ENCODE data around the gene OSMR. TPM values are rescaled to one million over a fixed set of nuclear protein-coding genes. Genes with fewer than 3 reads are reported as not detected.

The OSMR gene
- 40.4 and 46.3 TPM in 2 replicates for polyA plus RNA-seq (2013)

DNA sequence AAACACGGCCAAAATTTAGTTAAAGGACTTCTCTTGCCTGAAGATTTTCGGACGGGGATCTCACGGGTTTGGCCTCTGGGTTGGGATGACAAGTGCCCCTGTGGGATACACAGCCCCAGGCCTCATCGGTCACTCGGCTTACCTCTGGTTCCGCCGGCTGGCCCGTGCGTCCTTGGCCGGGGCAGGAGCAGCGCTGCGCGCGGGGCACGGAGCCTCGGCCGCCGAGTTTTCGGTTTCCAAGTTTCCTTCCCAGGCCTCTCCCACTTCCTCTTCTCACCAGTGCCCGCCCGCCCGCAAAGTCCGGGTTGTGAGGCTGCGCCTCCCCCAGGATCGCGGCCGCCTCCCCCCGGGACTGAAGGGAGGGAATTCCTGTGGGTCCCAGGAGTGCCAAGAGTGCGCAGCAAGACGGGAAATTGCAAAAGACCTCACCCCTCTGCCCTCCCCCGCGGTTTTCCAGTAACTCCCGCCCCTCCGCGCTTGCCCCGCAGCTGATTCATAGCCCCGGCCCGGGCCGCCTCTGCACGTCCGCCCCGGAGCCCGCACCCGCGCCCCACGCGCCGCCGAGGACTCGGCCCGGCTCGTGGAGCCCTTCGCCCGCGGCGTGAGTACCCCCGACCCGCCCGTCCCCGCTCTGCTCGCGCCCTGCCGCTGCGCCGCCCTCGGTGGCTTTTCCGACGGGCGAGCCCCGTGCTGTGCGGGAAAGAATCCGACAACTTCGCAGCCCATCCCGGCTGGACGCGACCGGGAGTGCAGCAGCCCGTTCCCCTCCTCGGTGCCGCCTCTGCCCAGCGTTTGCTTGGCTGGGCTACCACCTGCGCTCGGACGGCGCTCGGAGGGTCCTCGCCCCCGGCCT is at the start of gene OSMR:
Gene OSMR (plus strand): TSS at position 487 of the 853 bp plus-strand sequence. CDS start 23,033 bp downstream, outside the sequence.
- H2BK120ac ChIP-seq (ENCODE audit: insufficient read depth, low read length, poor library complexity): peak within 1 kb of the TSS; percentile 84
- peak; percentile 93 for DNase-seq
- no CpG with 5 or more reads among the region's 89 CpGs for WGBS (ENCODE audit: extremely low coverage, insufficient coverage, insufficient read length)

DNA sequence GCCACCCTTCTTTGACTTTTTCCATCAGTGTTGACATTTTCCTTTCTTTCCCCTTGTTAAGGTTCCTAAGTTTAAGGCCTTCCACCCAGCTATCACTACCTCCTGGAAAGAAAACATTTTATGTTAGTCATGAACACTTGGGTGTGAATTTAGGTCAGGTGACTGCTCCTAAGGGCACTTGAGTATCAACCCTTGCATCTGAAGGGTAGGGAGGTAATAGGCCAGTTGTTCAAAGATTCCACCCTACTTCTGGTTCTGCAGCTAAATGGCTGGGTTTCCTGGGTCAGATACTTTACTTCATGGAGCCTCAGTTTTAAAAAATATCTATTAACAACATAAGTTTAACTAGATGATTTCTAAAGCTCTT is 49.1 kb upstream of the OSMR start:
- H4K8ac ChIP-seq (ENCODE audit: low read depth, low read length): no peak overlapping the region
- H3K4me1 ChIP-seq (ENCODE audit: control insufficient read depth in 1 of 2, insufficient read depth in 2 of 2, low read length in 2 of 2): no peaks in the 10 kb centered on the region
- H3K27me3 ChIP-seq (ENCODE audit: insufficient read depth, low read length): no peaks in the 10 kb centered on the region
- no peak overlapping the region for H3K4me3 ChIP-seq (ENCODE audit: low read depth, low read length)
- H2AFZ ChIP-seq (ENCODE audit: insufficient read depth, low read length, poor library complexity): no peak overlapping the region
- no peak overlapping the region for H2BK120ac ChIP-seq (ENCODE audit: insufficient read depth, low read length, poor library complexity)
- no peak overlapping the region for H2BK12ac ChIP-seq (ENCODE audit: low read length)
- H3K18ac ChIP-seq (ENCODE audit: low read length): no peak overlapping the region
- no peaks in the 10 kb centered on the region for H3K79me1 ChIP-seq (ENCODE audit: low read length)
- H3K9me3 ChIP-seq (ENCODE audit: insufficient read depth, low read depth, low read length): peaks cover 2% of the 10 kb centered on the region
- DNase-seq: no peak
- H3K23ac ChIP-seq (ENCODE audit: low read length): no peak overlapping the region
- H3K4ac ChIP-seq (ENCODE audit: low read depth, low read length): no peak overlapping the region
- H2BK5ac ChIP-seq (ENCODE audit: low read depth, low read length, poor library complexity): no peak overlapping the region
- H3K9ac ChIP-seq (ENCODE audit: low read length): no peak overlapping the region
- H2AK5ac ChIP-seq (ENCODE audit: low read length): no peak overlapping the region
- no peak overlapping the region for H3K27ac ChIP-seq (ENCODE audit: low read depth, low read length)
- H4K91ac ChIP-seq (ENCODE audit: low read depth, low read length): no peak overlapping the region
- no peak overlapping the region for H4K12ac ChIP-seq (ENCODE audit: low read depth, low read length)
- no peaks in the 10 kb centered on the region for H3K36me3 ChIP-seq (ENCODE audit: control insufficient read depth in 1 of 2, insufficient read depth in 2 of 2, low read length in 2 of 2)
- H3K14ac ChIP-seq (ENCODE audit: low read length): no peak overlapping the region
- no peak overlapping the region for H3K4me2 ChIP-seq (ENCODE audit: low read length)
- H3K79me2 ChIP-seq (ENCODE audit: control insufficient read depth, insufficient read depth, low read length, poor library complexity): no peaks in the 10 kb centered on the region

More for the DNA sequence above, at the start of gene OSMR:
- H3K4ac ChIP-seq (ENCODE audit: low read depth, low read length): peak within 1 kb of the TSS; percentile 65
- peak within 1 kb of the TSS; percentile 87 for H3K9ac ChIP-seq (ENCODE audit: low read length)
- peak within 1 kb of the TSS; percentile 82 for H2AFZ ChIP-seq (ENCODE audit: insufficient read depth, low read length, poor library complexity)
- H4K8ac ChIP-seq (ENCODE audit: low read depth, low read length): peak within 1 kb of the TSS; percentile 80
- no peaks in the 10 kb centered on the region for H3K36me3 ChIP-seq (ENCODE audit: control insufficient read depth in 1 of 2, insufficient read depth in 2 of 2, low read length in 2 of 2)
- H4K12ac ChIP-seq (ENCODE audit: low read depth, low read length): peak within 1 kb of the TSS; percentile 85
- H3K18ac ChIP-seq (ENCODE audit: low read length): peak within 1 kb of the TSS; percentile 83
- peak within 1 kb of the TSS; percentile 35 for H3K27ac ChIP-seq (ENCODE audit: low read depth, low read length)
- peaks cover 0 to 7% of the 10 kb centered on the region in 2 experiments for H3K4me1 ChIP-seq (ENCODE audit: control insufficient read depth in 1 of 2, insufficient read depth in 2 of 2, low read length in 2 of 2)
- H3K4me3 ChIP-seq (ENCODE audit: low read depth, low read length): peak within 1 kb of the TSS; percentile 71
- peaks cover 11% of the 10 kb centered on the region for H3K79me2 ChIP-seq (ENCODE audit: control insufficient read depth, insufficient read depth, low read length, poor library complexity)
- no peak within 1 kb of the TSS for H3K23ac ChIP-seq (ENCODE audit: low read length)
- peaks cover 2% of the 10 kb centered on the region for H3K9me3 ChIP-seq (ENCODE audit: insufficient read depth, low read depth, low read length)
- H3K4me2 ChIP-seq (ENCODE audit: low read length): peak within 1 kb of the TSS; percentile 83
- peak within 1 kb of the TSS; percentile 84 for H2BK12ac ChIP-seq (ENCODE audit: low read length)
- H3K27me3 ChIP-seq (ENCODE audit: insufficient read depth, low read length): peaks cover 7% of the 10 kb centered on the region
- H2BK5ac ChIP-seq (ENCODE audit: low read depth, low read length, poor library complexity): peak within 1 kb of the TSS; percentile 54
- H4K91ac ChIP-seq (ENCODE audit: low read depth, low read length): peak within 1 kb of the TSS; percentile 88
- peaks cover 11% of the 10 kb centered on the region for H3K79me1 ChIP-seq (ENCODE audit: low read length)
- peak within 1 kb of the TSS; percentile 94 for H2AK5ac ChIP-seq (ENCODE audit: low read length)
- peak within 1 kb of the TSS; percentile 90 for H3K14ac ChIP-seq (ENCODE audit: low read length)

GRCh38 chr5:38797838-38798237 is 48.0 kb upstream of the OSMR start:
- Histone ChIP-seq H3K4me2 (ENCODE audit: low read length) (no peak overlapping the region), H3K27ac (ENCODE audit: low read depth, low read length) (no peak overlapping the region), H3K27me3 (ENCODE audit: insufficient read depth, low read length) (no peaks in the 10 kb centered on the region), H3K23ac (ENCODE audit: low read length) (no peak overlapping the region), H3K4ac (ENCODE audit: low read depth, low read length) (no peak overlapping the region), H3K9ac (ENCODE audit: low read length) (no peak overlapping the region), H3K4me1 (ENCODE audit: control insufficient read depth in 1 of 2, insufficient read depth in 2 of 2, low read length in 2 of 2) (no peaks in the 10 kb centered on the region), H3K4me3 (ENCODE audit: low read depth, low read length) (no peak overlapping the region), H3K79me1 (ENCODE audit: low read length) (no peaks in the 10 kb centered on the region), H4K12ac (ENCODE audit: low read depth, low read length) (no peak overlapping the region), H4K91ac (ENCODE audit: low read depth, low read length) (no peak overlapping the region), H3K14ac (ENCODE audit: low read length) (no peak overlapping the region), H2BK5ac (ENCODE audit: low read depth, low read length, poor library complexity) (no peak overlapping the region), H2BK120ac (ENCODE audit: insufficient read depth, low read length, poor library complexity) (no peak overlapping the region), H3K79me2 (ENCODE audit: control insufficient read depth, insufficient read depth, low read length, poor library complexity) (no peaks in the 10 kb centered on the region), H3K9me3 (ENCODE audit: insufficient read depth, low read depth, low read length) (peaks cover 2% of the 10 kb centered on the region), H3K18ac (ENCODE audit: low read length) (no peak overlapping the region), H4K8ac (ENCODE audit: low read depth, low read length) (no peak overlapping the region), H2BK12ac (ENCODE audit: low read length) (no peak overlapping the region), H3K36me3 (ENCODE audit: control insufficient read depth in 1 of 2, insufficient read depth in 2 of 2, low read length in 2 of 2) (no peaks in the 10 kb centered on the region), H2AK5ac (ENCODE audit: low read length) (no peak overlapping the region), H2AFZ (ENCODE audit: insufficient read depth, low read length, poor library complexity) (no peak overlapping the region)
- WGBS (ENCODE audit: extremely low coverage, insufficient coverage, insufficient read length): no CpG with 5 or more reads among the region's 12 CpGs
- no peak for DNase-seq

DNA sequence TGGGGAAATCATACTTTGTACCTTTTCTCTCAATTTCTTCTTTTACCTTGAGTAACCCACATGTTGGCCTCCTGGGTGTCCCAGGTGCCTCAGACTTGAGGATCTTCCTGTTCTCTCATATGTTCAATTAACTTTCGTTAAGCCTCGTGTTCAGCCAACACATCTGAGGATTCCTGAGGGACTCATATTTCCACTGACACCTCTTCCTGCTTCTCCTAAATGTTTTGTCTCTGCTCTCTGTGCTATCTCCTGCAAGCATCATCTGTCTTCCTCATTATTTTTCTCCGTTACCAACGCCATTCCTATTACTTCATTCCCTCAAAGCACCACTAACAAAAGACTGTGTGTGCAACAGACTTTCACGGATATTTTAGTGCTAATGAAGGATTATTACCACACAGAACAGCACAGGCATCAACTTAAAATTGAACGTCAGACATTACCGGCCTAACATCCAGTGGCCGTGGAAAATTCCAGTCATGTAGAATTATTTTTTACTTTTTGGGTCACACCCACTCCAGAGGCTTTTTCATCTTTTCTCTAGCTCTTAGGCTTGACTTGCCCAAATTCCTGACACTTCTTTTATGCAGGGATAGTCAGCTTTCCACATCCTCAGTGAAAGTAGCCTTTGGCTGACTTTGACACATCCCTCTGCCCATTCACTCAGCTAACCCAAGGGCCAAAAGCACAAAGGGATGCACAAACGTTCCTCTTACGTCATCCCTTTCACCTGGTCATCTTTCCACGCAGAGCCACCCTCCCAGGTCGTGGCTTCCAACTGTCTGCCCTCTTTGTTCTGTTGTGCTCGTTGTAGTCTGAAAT is 46.0 kb upstream of the OSMR start:
- 100% methylated on average over 2 of the region's 13 CpGs for WGBS (ENCODE audit: extremely low coverage, insufficient coverage, insufficient read length)

More for the DNA sequence above, 46.0 kb upstream of the OSMR start:
- Histone ChIP-seq H2AK5ac (ENCODE audit: low read length) (no peak overlapping the region), H3K79me1 (ENCODE audit: low read length) (no peaks in the 10 kb centered on the region), H3K9me3 (ENCODE audit: insufficient read depth, low read depth, low read length) (peaks cover 2% of the 10 kb centered on the region), H3K4me2 (ENCODE audit: low read length) (no peak overlapping the region), H4K12ac (ENCODE audit: low read depth, low read length) (no peak overlapping the region), H4K8ac (ENCODE audit: low read depth, low read length) (no peak overlapping the region), H3K36me3 (ENCODE audit: control insufficient read depth in 1 of 2, insufficient read depth in 2 of 2, low read length in 2 of 2) (no peaks in the 10 kb centered on the region), H3K27ac (ENCODE audit: low read depth, low read length) (no peak overlapping the region), H3K27me3 (ENCODE audit: insufficient read depth, low read length) (no peaks in the 10 kb centered on the region), H3K79me2 (ENCODE audit: control insufficient read depth, insufficient read depth, low read length, poor library complexity) (no peaks in the 10 kb centered on the region), H4K91ac (ENCODE audit: low read depth, low read length) (no peak overlapping the region), H3K4ac (ENCODE audit: low read depth, low read length) (no peak overlapping the region), H2BK5ac (ENCODE audit: low read depth, low read length, poor library complexity) (no peak overlapping the region), H3K14ac (ENCODE audit: low read length) (no peak overlapping the region), H2BK12ac (ENCODE audit: low read length) (no peak overlapping the region), H3K18ac (ENCODE audit: low read length) (no peak overlapping the region), H3K4me1 (ENCODE audit: control insufficient read depth in 1 of 2, insufficient read depth in 2 of 2, low read length in 2 of 2) (no peaks in the 10 kb centered on the region), H2BK120ac (ENCODE audit: insufficient read depth, low read length, poor library complexity) (no peak overlapping the region), H3K4me3 (ENCODE audit: low read depth, low read length) (no peak overlapping the region), H3K23ac (ENCODE audit: low read length) (no peak overlapping the region), H3K9ac (ENCODE audit: low read length) (no peak overlapping the region), H2AFZ (ENCODE audit: insufficient read depth, low read length, poor library complexity) (no peak overlapping the region)
- DNase-seq: no peak

All from trophoblast cell (in vitro differentiated cells and primary cell).